ENCODE data around the gene PLXDC1.

The PLXDC1 gene

GRCh38 chr17:39151150-39151942 lies at the start of gene PLXDC1:
Gene PLXDC1 (minus strand): TSS chr17:39151637. CDS start chr17:39151437, 200 bp downstream.
- DNase-seq, result no peak

GRCh38 chr17:39200957-39201510 lies 49.6 kb upstream of the PLXDC1 start:
- DNase-seq, result no peak

- peak; percentile 72 for DNase-seq
These were observed 48.8 kb upstream of the PLXDC1 start, which contains the start of gene RPL19 for GRCh38 chr17:39200070-39200879. Gene RPL19 (plus strand): TSS chr17:39200283. CDS start chr17:39200345, 62 bp downstream.

- peak; percentile 77 for DNase-seq
These were observed 48.3 kb upstream of the PLXDC1 start for GRCh38 chr17:39199820-39200069.

- no peak for DNase-seq
These were observed 46.7 kb upstream of the PLXDC1 start for GRCh38 chr17:39198186-39198566.

- DNase-seq, result peak; percentile 58
These were observed 46.1 kb upstream of the PLXDC1 start, which contains the start of gene CACNB1 for GRCh38 chr17:39197380-39198185. Gene CACNB1 (minus strand): TSS chr17:39197669. CDS start chr17:39197495, 174 bp downstream.

GRCh38 chr17:39196808-39197291 lies 45.4 kb upstream of the PLXDC1 start:
- no peak for DNase-seq

GRCh38 chr17:39196241-39196807 lies 44.9 kb upstream of the PLXDC1 start:
- DNase-seq, result no peak

GRCh38 chr17:39195568-39196160 lies 44.2 kb upstream of the PLXDC1 start:
- no peak for DNase-seq

- no peak for DNase-seq
These were observed 43.6 kb upstream of the PLXDC1 start for GRCh38 chr17:39194985-39195524.

- no peak for DNase-seq
These were observed 42.9 kb upstream of the PLXDC1 start for GRCh38 chr17:39194089-39194984.

GRCh38 chr17:39193346-39193745 lies 41.9 kb upstream of the PLXDC1 start:
- DNase-seq, result no peak

GRCh38 chr17:39192901-39193300 lies 41.5 kb upstream of the PLXDC1 start:
- DNase-seq, result no peak

GRCh38 chr17:39191750-39192510 lies 40.5 kb upstream of the PLXDC1 start:
- DNase-seq, result no peak

- no peak for DNase-seq
These were observed 35.9 kb upstream of the PLXDC1 start for GRCh38 chr17:39187152-39187830.

- no peak for DNase-seq
These were observed 35.1 kb upstream of the PLXDC1 start for GRCh38 chr17:39186481-39187002.

- DNase-seq, result no peak
These were observed 32.3 kb upstream of the PLXDC1 start for GRCh38 chr17:39183720-39184119.

- DNase-seq, result no peak
These were observed 31.6 kb upstream of the PLXDC1 start for GRCh38 chr17:39183045-39183444.

- DNase-seq, result no peak
These were observed 29.9 kb upstream of the PLXDC1 start for GRCh38 chr17:39181303-39181702.
